KOPT-K1 (cell line): ENCODE data around the gene SEMA3E.

Source experiments
- H3K27ac ChIP-seq: fragments of 200-600 bp; sonication (generic); 2 replicates; pipeline ENCODE4 v1.5.1; 2016; ENCODE audit warnings: antibody characterized with exemption, mild to moderate bottlenecking, low read depth, low read length; ENCODE audit not compliant: poor library complexity, severe bottlenecking
- H3K36me3 ChIP-seq: fragments of 200-600 bp; sonication (generic); 2 replicates; pipeline ENCODE4 v1.5.1; 2017; ENCODE audit warnings: antibody characterized with exemption, mild to moderate bottlenecking, low read length, moderate library complexity; ENCODE audit not compliant: insufficient read depth
- H3K9me3 ChIP-seq: fragments of 200-600 bp; sonication (generic); 2 replicates; pipeline ENCODE4 v1.5.1; 2017; ENCODE audit warnings: antibody characterized with exemption, low read length, mild to moderate bottlenecking; ENCODE audit not compliant: insufficient read depth, poor library complexity, severe bottlenecking

The SEMA3E gene

GRCh38 chr7:83365746-83366145, 283.2 kb downstream of the SEMA3E start:
- H3K27ac ChIP-seq: no peak overlapping the region
- H3K36me3 ChIP-seq: no peaks in the 10 kb centered on the region
- H3K9me3 ChIP-seq: no peaks in the 10 kb centered on the region

- no peak overlapping the region for H3K27ac ChIP-seq
- H3K9me3 ChIP-seq: no peaks in the 10 kb centered on the region
- no peaks in the 10 kb centered on the region for H3K36me3 ChIP-seq
Observed at GRCh38 chr7:83362871-83363550, 285.9 kb downstream of the SEMA3E start.

- Histone ChIP-seq H3K9me3 (no peaks in the 10 kb centered on the region), H3K36me3 (no peaks in the 10 kb centered on the region), H3K27ac (no peak overlapping the region)
Observed at GRCh38 chr7:83359108-83359507, 289.8 kb downstream of the SEMA3E start.

GRCh38 chr7:83355143-83355542, 293.8 kb downstream of the SEMA3E start:
- Histone ChIP-seq H3K36me3 (no peaks in the 10 kb centered on the region), H3K27ac (no peak overlapping the region), H3K9me3 (no peaks in the 10 kb centered on the region)

GRCh38 chr7:83347945-83348444, 300.9 kb downstream of the SEMA3E start:
- H3K27ac ChIP-seq: no peak overlapping the region
- H3K36me3 ChIP-seq: no peaks in the 10 kb centered on the region
- H3K9me3 ChIP-seq: no peaks in the 10 kb centered on the region

GRCh38 chr7:83339907-83340306, 309.0 kb downstream of the SEMA3E start:
- no peak overlapping the region for H3K27ac ChIP-seq
- no peaks in the 10 kb centered on the region for H3K9me3 ChIP-seq
- H3K36me3 ChIP-seq: no peaks in the 10 kb centered on the region

- H3K9me3 ChIP-seq: no peaks in the 10 kb centered on the region
- no peak overlapping the region for H3K27ac ChIP-seq
- H3K36me3 ChIP-seq: no peaks in the 10 kb centered on the region
Observed at GRCh38 chr7:83338277-83338950, 310.5 kb downstream of the SEMA3E start.

GRCh38 chr7:83337050-83337449, 311.9 kb downstream of the SEMA3E start:
- no peaks in the 10 kb centered on the region for H3K9me3 ChIP-seq
- H3K36me3 ChIP-seq: no peaks in the 10 kb centered on the region
- no peak overlapping the region for H3K27ac ChIP-seq

- Histone ChIP-seq H3K27ac (no peak overlapping the region), H3K9me3 (no peaks in the 10 kb centered on the region), H3K36me3 (no peaks in the 10 kb centered on the region)
Observed at GRCh38 chr7:83326223-83326622, 322.7 kb downstream of the SEMA3E start.

GRCh38 chr7:83325083-83325482, 323.9 kb downstream of the SEMA3E start:
- Histone ChIP-seq H3K27ac (no peak overlapping the region), H3K9me3 (no peaks in the 10 kb centered on the region), H3K36me3 (no peaks in the 10 kb centered on the region)

- H3K27ac ChIP-seq: no peak overlapping the region
- no peaks in the 10 kb centered on the region for H3K9me3 ChIP-seq
- H3K36me3 ChIP-seq: no peaks in the 10 kb centered on the region
Observed at GRCh38 chr7:83324596-83324995, 324.3 kb downstream of the SEMA3E start.

GRCh38 chr7:83321011-83321410, 327.9 kb downstream of the SEMA3E start:
- no peaks in the 10 kb centered on the region for H3K9me3 ChIP-seq
- H3K36me3 ChIP-seq: no peaks in the 10 kb centered on the region
- no peak overlapping the region for H3K27ac ChIP-seq

GRCh38 chr7:83313931-83314330, 335.0 kb downstream of the SEMA3E start:
- H3K27ac ChIP-seq: no peak overlapping the region
- no peaks in the 10 kb centered on the region for H3K36me3 ChIP-seq
- no peaks in the 10 kb centered on the region for H3K9me3 ChIP-seq
